PFSK-1 (cell line): ENCODE data around the gene PCGF6.

Experiments used
- FOXP2 ChIP-seq: optimal IDR thresholded peaks from 2 replicates; pipeline ENCODE3; 2011; ENCODE audit warnings: borderline replicate concordance, control low read depth, inconsistent platforms; ENCODE audit not compliant: insufficient read depth; ENCODE audit errors: extremely low read length, extremely low read depth
- POLR2AphosphoS5 ChIP-seq: IDR thresholded peaks from 2 replicates; pipeline ENCODE4 v1.6.1; 2012; ENCODE audit warnings: low read depth, mild to moderate bottlenecking, control low read depth, low read length, moderate library complexity
- SIN3A ChIP-seq: IDR thresholded peaks from 2 replicates; pipeline ENCODE4 v1.6.1; 2012; ENCODE audit warnings: mild to moderate bottlenecking, low read length, moderate library complexity, borderline replicate concordance; ENCODE audit not compliant: insufficient read depth
- TAF1 ChIP-seq: IDR thresholded peaks from 2 replicates; pipeline ENCODE4 v1.6.1; 2012; ENCODE audit warnings: low read length, control low read depth, borderline replicate concordance; ENCODE audit not compliant: insufficient read depth
- TF ChIP-seq, protein P1 (sequence below), 2 experiments: IDR thresholded peaks; 2 replicates each; pipeline versions ENCODE4 v1.6.1 to v1.8.0; 2011 to 2012; ENCODE audit warnings: low read depth in 2 of 2, low read length in 2 of 2, control low read depth in 1 of 2, inconsistent platforms in 1 of 2, mild to moderate bottlenecking in 1 of 2, moderate library complexity in 1 of 2; ENCODE audit not compliant: insufficient read depth in 1 of 2

PCGF6 gene

DNA sequence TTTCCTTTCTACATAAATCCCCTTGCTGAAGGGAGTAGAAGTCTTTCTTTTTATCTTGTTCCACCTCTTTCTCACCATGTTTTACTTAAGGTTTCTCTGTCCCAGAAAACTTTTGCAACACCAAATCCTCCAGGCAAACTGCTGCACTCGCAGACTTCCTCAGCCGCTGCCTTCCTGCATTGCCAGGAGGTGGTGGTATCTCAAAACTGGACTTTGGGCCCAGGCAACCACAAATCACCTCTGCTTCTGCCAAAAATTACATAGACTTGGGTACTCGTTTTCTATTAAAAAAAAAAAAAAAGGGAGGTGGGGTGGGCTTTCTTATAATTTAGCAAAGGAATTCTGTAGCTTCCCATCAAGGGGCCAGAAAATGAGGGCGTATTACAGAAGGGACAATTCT lies 59.4 kb downstream of the PCGF6 start:
- no peak for TF ChIP-seq TAF1
- no peak for TF ChIP-seq POLR2AphosphoS5
- no peak for TF ChIP-seq FOXP2

- no peak for TF ChIP-seq TAF1
- no peak for TF ChIP-seq POLR2AphosphoS5
- TF ChIP-seq, protein P1, sequence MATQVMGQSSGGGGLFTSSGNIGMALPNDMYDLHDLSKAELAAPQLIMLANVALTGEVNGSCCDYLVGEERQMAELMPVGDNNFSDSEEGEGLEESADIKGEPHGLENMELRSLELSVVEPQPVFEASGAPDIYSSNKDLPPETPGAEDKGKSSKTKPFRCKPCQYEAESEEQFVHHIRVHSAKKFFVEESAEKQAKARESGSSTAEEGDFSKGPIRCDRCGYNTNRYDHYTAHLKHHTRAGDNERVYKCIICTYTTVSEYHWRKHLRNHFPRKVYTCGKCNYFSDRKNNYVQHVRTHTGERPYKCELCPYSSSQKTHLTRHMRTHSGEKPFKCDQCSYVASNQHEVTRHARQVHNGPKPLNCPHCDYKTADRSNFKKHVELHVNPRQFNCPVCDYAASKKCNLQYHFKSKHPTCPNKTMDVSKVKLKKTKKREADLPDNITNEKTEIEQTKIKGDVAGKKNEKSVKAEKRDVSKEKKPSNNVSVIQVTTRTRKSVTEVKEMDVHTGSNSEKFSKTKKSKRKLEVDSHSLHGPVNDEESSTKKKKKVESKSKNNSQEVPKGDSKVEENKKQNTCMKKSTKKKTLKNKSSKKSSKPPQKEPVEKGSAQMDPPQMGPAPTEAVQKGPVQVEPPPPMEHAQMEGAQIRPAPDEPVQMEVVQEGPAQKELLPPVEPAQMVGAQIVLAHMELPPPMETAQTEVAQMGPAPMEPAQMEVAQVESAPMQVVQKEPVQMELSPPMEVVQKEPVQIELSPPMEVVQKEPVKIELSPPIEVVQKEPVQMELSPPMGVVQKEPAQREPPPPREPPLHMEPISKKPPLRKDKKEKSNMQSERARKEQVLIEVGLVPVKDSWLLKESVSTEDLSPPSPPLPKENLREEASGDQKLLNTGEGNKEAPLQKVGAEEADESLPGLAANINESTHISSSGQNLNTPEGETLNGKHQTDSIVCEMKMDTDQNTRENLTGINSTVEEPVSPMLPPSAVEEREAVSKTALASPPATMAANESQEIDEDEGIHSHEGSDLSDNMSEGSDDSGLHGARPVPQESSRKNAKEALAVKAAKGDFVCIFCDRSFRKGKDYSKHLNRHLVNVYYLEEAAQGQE (IDR thresholded peaks at IDR 0.05; ENCODE audit: insufficient read depth in 1 of 2, low read depth in 2 of 2, low read length in 2 of 2) = no peak
- no peak for TF ChIP-seq SIN3A
- TF ChIP-seq FOXP2 = no peak
Measured at GRCh38 chr10:103287992-103288391, 62.9 kb downstream of the PCGF6 start.

- no peak for TF ChIP-seq FOXP2
- TF ChIP-seq SIN3A = no peak
- TF ChIP-seq, protein P1 (IDR thresholded peaks at IDR 0.05; ENCODE audit: insufficient read depth in 1 of 2, low read depth in 2 of 2, low read length in 2 of 2) = no peak
- TF ChIP-seq POLR2AphosphoS5 = no peak
- TF ChIP-seq TAF1 = no peak
Measured at GRCh38 chr10:103284170-103284569, 66.8 kb downstream of the PCGF6 start.

DNA sequence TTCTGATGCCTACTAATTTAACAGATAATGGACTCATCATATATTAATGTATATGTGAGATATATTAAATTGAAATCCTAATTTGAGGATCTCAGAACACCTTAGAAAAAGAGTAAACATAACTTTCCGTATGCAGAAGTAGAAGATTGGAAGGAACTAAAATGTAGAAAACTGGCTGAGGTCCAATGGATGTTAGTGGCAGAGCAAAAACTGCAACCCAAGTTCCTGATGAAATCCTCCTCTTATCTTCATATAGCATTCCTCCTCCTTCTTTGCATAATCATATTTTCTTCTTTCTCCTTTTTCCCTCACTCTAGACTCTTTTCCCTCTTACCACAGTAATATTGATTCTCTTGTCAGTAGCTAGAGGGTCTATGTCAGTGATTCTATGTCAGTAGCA lies 68.0 kb downstream of the PCGF6 start:
- TF ChIP-seq SIN3A (no peak), POLR2AphosphoS5 (no peak), TAF1 (no peak), FOXP2 (no peak)
- TF ChIP-seq, protein P1 (IDR thresholded peaks at IDR 0.05; ENCODE audit: insufficient read depth in 1 of 2, low read depth in 2 of 2, low read length in 2 of 2) = no peak

- no peak for TF ChIP-seq TAF1
- no peak for TF ChIP-seq SIN3A
- TF ChIP-seq, protein P1 (IDR thresholded peaks at IDR 0.05; ENCODE audit: insufficient read depth in 1 of 2, low read depth in 2 of 2, low read length in 2 of 2) = peak in 1 of 2 experiments; percentile 44; a peak in 1 of 4 replicates
- no peak for TF ChIP-seq POLR2AphosphoS5
- no peak for TF ChIP-seq FOXP2
Measured at GRCh38 chr10:103281753-103282152, 69.2 kb downstream of the PCGF6 start.
